Hepatocyte (in vitro differentiated cells): Measurements from ENCODE around the gene FMNL2. TPM values are rescaled to one million over a fixed set of nuclear protein-coding genes. Genes with fewer than 3 reads are reported as not detected.

Experiments used
- DNase-seq: peaks from one replicate; pipeline ENCODE4 v3.0.0-alpha.2; 2016; ENCODE audit warnings: low spot score
- H2AFZ ChIP-seq: fragments of 200-600 bp; sonication (generic); 2 replicates; pipeline ENCODE4 v1.6.0; 2016; ENCODE audit warnings: antibody characterized with exemption, mild to moderate bottlenecking
- H3K27ac ChIP-seq: fragments of 200-600 bp; sonication (generic); 2 replicates; pipeline ENCODE4 v1.5.1; 2016; ENCODE audit warnings: mild to moderate bottlenecking
- H3K27me3 ChIP-seq: fragments of 200-600 bp; sonication (generic); 2 replicates; pipeline ENCODE4 v1.6.1; 2016
- H3K36me3 ChIP-seq: fragments of 200-600 bp; sonication (generic); replicated peaks from 2 replicates; pipeline ENCODE4 v1.5.1; 2016; ENCODE audit warnings: low read depth; ENCODE audit not compliant: insufficient read depth
- H3K4me1 ChIP-seq: fragments of 200-600 bp; sonication (generic); 2 replicates; pipeline ENCODE4 v1.5.1; 2016; ENCODE audit warnings: mild to moderate bottlenecking, moderate library complexity; ENCODE audit not compliant: insufficient read depth
- H3K4me2 ChIP-seq: fragments of 200-600 bp; sonication (generic); 2 replicates; pipeline ENCODE4 v1.6.0; 2016
- H3K4me3 ChIP-seq: fragments of 200-600 bp; sonication (generic); 2 replicates; pipeline ENCODE4 v1.5.1; 2016; ENCODE audit warnings: mild to moderate bottlenecking
- H3K79me2 ChIP-seq: fragments of 200-600 bp; sonication (generic); 2 replicates; pipeline ENCODE4 v1.6.0; 2017; ENCODE audit warnings: mild to moderate bottlenecking
- H3K9me2 ChIP-seq: fragments of 200-600 bp; sonication (generic); replicated peaks from 2 replicates; pipeline ENCODE4 v1.6.0; 2017; ENCODE audit warnings: mild to moderate bottlenecking; ENCODE audit not compliant: insufficient read depth
- H3K9me3 ChIP-seq: fragments of 200-600 bp; sonication (generic); 2 replicates; pipeline ENCODE4 v1.5.1; 2016; ENCODE audit warnings: low read depth, mild to moderate bottlenecking
- H4K20me1 ChIP-seq: fragments of 200-600 bp; sonication (generic); 2 replicates; pipeline ENCODE4 v1.6.0; 2016; ENCODE audit warnings: mild to moderate bottlenecking; ENCODE audit not compliant: insufficient read depth, poor library complexity, severe bottlenecking
- EZH2 ChIP-seq: fragments of 200-600 bp; sonication (generic); IDR thresholded peaks from 2 replicates; pipeline ENCODE4 v1.6.1; 2016; ENCODE audit warnings: antibody characterized with exemption, mild to moderate bottlenecking, borderline replicate concordance
- EZH2phosphoT487 ChIP-seq: fragments of 200-600 bp; sonication (generic); IDR thresholded peaks from one replicate; pipeline ENCODE4 v1.6.1; 2018; ENCODE audit warnings: antibody characterized with exemption, mild to moderate bottlenecking, low read depth, moderate library complexity; ENCODE audit not compliant: unreplicated experiment, severe bottlenecking
- WGBS: methylation state at CpG from one replicate; pipeline ENCODE4 v1.1.6; 2016; ENCODE audit warnings: low lambda C conversion rate; ENCODE audit errors: missing lambda C conversion rate; 5-methylcytosine and 5-hydroxymethylcytosine counted together
- polyA plus RNA-seq: library from polyadenylated mRNA; unstranded; fragments of >200 nt; fragmentation: Nextera tagmentation; extraction: Ambion mirVana; gene quantifications from 2 replicates; pipeline ENCODE4 v1.2.1, GENCODE V29; 2016
- total RNA-seq: library from RNA; depleted of rRNA; stranded (reverse); fragments of >200 nt; gene quantifications from 2 replicates; pipeline ENCODE4 v1.2.3, GENCODE V29; 2014
- TF ChIP-seq, protein P1 (sequence below): fragments of 200-600 bp; sonication (generic); IDR thresholded peaks from 2 replicates; pipeline ENCODE4 v1.5.1; 2016; ENCODE audit warnings: antibody characterized with exemption, mild to moderate bottlenecking; ENCODE audit not compliant: poor library complexity

FMNL2 gene
- total and polyA plus RNA-seq, 2 experiments from 2014 or later = 11.7 to 53.6 TPM

DNA sequence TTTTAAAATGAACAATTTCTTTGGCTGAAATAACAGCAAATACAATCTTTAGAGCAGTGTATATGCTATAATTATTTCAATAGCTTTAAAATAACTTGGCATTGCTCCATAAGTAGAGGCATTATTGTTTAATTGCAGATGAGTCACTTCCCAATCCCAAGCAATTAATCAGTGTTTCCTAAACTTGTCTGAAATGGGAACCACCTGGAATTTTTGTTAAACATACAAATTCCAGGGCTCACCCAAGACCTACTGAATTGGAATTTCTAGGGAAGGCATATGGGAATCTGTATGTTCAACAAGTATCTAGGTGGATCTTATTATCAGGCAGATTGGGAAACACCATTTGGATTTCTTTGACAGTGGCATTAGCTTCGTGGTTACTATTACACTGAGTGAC, 27.1 kb upstream of the FMNL2 start:
- no peaks in the 10 kb centered on the region for H3K79me2 ChIP-seq
- H3K27ac ChIP-seq = no peak overlapping the region
- H3K4me2 ChIP-seq = no peak overlapping the region
- H3K4me1 ChIP-seq = peaks cover 4% of the 10 kb centered on the region
- 88% methylated on average over 1 of the region's 1 CpG for WGBS
- TF ChIP-seq, protein P1, sequence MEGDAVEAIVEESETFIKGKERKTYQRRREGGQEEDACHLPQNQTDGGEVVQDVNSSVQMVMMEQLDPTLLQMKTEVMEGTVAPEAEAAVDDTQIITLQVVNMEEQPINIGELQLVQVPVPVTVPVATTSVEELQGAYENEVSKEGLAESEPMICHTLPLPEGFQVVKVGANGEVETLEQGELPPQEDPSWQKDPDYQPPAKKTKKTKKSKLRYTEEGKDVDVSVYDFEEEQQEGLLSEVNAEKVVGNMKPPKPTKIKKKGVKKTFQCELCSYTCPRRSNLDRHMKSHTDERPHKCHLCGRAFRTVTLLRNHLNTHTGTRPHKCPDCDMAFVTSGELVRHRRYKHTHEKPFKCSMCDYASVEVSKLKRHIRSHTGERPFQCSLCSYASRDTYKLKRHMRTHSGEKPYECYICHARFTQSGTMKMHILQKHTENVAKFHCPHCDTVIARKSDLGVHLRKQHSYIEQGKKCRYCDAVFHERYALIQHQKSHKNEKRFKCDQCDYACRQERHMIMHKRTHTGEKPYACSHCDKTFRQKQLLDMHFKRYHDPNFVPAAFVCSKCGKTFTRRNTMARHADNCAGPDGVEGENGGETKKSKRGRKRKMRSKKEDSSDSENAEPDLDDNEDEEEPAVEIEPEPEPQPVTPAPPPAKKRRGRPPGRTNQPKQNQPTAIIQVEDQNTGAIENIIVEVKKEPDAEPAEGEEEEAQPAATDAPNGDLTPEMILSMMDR = no peak
- TF ChIP-seq EZH2 = no peak
- TF ChIP-seq EZH2phosphoT487 = no peak
- H4K20me1 ChIP-seq = no peaks in the 10 kb centered on the region
- no peaks in the 10 kb centered on the region for H3K9me3 ChIP-seq
- no peak overlapping the region for H2AFZ ChIP-seq
- H3K36me3 ChIP-seq = no peaks in the 10 kb centered on the region
- DNase-seq = no peak
- H3K27me3 ChIP-seq = no peaks in the 10 kb centered on the region
- H3K4me3 ChIP-seq = no peak overlapping the region
- H3K9me2 ChIP-seq = no peaks in the 10 kb centered on the region

DNA sequence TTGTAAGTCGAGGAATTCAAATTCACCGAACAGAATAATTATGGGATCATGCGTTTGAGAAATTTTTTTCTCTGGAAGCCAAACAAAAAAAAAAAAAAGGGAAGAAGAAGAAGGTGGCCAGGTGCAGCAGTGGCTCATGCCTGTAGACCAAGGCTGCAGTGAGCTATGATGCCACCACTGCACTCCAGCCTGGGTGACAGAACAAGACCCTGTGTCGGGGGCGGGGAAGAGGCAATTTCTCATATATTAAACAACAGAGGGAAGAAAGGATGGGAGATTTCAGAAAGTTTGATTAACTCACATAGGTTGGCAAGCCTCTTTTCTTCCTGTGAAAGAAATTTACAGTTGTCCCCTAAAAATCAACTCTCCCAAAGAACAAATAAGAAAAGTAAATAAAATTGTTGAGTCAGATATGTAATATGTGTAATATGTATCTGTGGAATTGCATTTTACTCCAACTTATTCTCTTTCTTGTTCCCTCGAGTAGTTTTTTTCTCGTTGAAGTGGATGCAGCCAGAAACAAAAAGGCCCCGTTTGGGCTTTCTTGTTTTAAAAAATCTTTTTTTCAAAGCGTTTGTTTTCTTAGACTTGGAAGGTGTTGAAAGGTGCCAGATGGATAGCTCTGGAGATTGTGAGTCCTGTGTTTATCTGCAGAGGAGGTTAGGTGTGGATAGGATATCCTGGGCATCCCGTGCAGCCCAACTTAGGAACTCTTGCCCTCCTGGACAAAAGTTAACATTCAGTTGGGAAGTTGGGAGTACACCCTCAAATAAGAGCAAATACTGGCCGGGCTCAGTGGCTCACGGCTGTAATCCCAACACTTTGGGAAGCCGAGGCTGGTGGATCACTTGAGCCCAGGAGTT, 25.4 kb upstream of the FMNL2 start:
- no peaks in the 10 kb centered on the region for H3K9me3 ChIP-seq
- 73% methylated on average over 13 of the region's 13 CpGs for WGBS

DNA sequence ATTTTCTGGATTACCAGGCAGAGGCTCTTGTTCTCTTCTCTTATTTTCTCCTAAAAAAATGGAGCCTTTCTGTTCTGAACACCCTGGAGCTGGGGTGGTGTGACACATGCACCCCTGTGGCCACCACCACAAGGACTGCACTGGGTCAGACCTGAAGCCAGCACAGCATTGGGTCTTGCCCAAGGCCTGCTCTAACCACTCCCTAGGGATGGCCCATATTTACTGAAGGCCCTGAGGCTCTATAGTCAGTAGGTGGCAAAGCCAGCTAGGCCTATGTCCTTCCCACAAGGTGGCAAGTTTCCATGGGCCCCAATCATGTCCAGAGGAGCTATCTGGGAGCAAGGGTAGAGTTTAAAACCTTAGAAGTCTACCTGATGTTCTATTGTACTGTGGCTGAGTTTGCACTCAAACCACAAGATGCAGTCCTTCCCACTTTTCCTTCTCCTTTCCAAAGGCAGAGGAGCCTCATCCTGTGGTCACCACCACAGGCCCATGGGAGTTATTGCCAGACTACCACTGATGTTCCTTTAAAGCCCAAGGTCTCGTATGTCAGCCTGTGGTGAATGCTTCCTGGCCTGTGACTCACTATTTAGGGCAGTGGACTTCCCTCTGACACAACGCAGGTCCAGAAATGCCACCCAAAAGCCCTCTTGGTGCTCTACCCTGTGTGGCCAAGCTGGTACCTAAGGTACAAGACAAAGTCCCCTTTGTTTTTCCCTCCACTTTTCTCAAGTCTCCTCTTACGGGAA, 15.0 kb upstream of the FMNL2 start:
- Histone ChIP-seq H3K27me3 (no peaks in the 10 kb centered on the region), H3K79me2 (no peaks in the 10 kb centered on the region), H3K4me2 (no peak overlapping the region), H3K4me1 (no peaks in the 10 kb centered on the region), H3K9me2 (no peaks in the 10 kb centered on the region), H2AFZ (no peak overlapping the region), H3K9me3 (peaks cover 4% of the 10 kb centered on the region), H4K20me1 (no peaks in the 10 kb centered on the region), H3K4me3 (no peak overlapping the region), H3K36me3 (no peaks in the 10 kb centered on the region), H3K27ac (no peak overlapping the region)
- WGBS = 92% methylated on average over 3 of the region's 3 CpGs
- no peak for TF ChIP-seq EZH2
- TF ChIP-seq, protein P1 = no peak
- TF ChIP-seq EZH2phosphoT487 = no peak
- DNase-seq = no peak

More for the DNA sequence above, 25.4 kb upstream of the FMNL2 start:
- TF ChIP-seq, protein P1 = no peak
- no peak for TF ChIP-seq EZH2
- no peak for TF ChIP-seq EZH2phosphoT487
- Histone ChIP-seq H4K20me1 (no peaks in the 10 kb centered on the region), H3K4me2 (no peak overlapping the region), H3K9me2 (no peaks in the 10 kb centered on the region), H2AFZ (peak overlapping the region; percentile 45), H3K27ac (no peak overlapping the region), H3K36me3 (no peaks in the 10 kb centered on the region), H3K79me2 (no peaks in the 10 kb centered on the region), H3K27me3 (no peaks in the 10 kb centered on the region), H3K4me3 (no peak overlapping the region), H3K4me1 (peaks cover 4% of the 10 kb centered on the region)
- no peak for DNase-seq
